Activated naive CD8-positive, alpha-beta T cell treated with anti-CD3 and anti-CD28 coated beads, Interleukin-2, amount 10 ng/mL, durations not matched to agents 7 days and 5 days (primary cell): ENCODE results near the gene ZMYND11. TPM values are rescaled to one million over a fixed set of nuclear protein-coding genes. Genes with fewer than 3 reads are reported as not detected.
"Not testable (repeated sequence)": the region's sequence is repeated elsewhere in the genome, so short reads cannot be mapped to it uniquely, and the experiment has no call there.

Experiments
- ATAC-seq: fragments of 150-1000 bp; cut with Tn5 transposase; one replicate; pipeline ENCODE4 v1.10.0; 2021; ENCODE audit warnings: low read depth, moderate library complexity
- POLR2A ChIA-PET: fragments of 350-600 bp; sonication (Branson Sonifier 250); formaldehyde crosslinking; loops from one replicate; lab custom pipeline; 2021; ENCODE audit warnings: antibody characterized with exemption; lab: Charles Lee
- DNase-seq: peaks from one replicate; pipeline ENCODE4 v3.0.0; 2021
- H3K27ac Mint-ChIP-seq: one replicate; pipeline ENCODE4 v1.8.0; 2022; ENCODE audit warnings: mild to moderate bottlenecking, mixed read lengths
- H3K27me3 Mint-ChIP-seq: one replicate; pipeline ENCODE4 v1.8.0; 2022; ENCODE audit warnings: mild to moderate bottlenecking, moderate library complexity, mixed read lengths
- H3K36me3 Mint-ChIP-seq: one replicate; pipeline ENCODE4 v1.8.0; 2021; ENCODE audit warnings: mild to moderate bottlenecking, mixed read lengths
- H3K4me1 Mint-ChIP-seq: one replicate; pipeline ENCODE4 v1.8.0; 2021; ENCODE audit warnings: mixed read lengths
- H3K4me3 Mint-ChIP-seq: one replicate; pipeline ENCODE4 v1.8.0; 2022; ENCODE audit warnings: mild to moderate bottlenecking, moderate library complexity, mixed read lengths
- H3K9me3 Mint-ChIP-seq: one replicate; pipeline ENCODE4 v1.8.0; 2021; ENCODE audit warnings: mixed read lengths
- total RNA-seq, 2 experiments: library from RNA; stranded (reverse); gene quantifications; one replicate each; pipeline ENCODE4 v1.2.3, GENCODE V29; 2021

ZMYND11 gene
- total RNA-seq, 2 experiments from 2014 or later: 49.9 to 52.8 TPM

- Mint-ChIP-seq H3K27ac (no peak overlapping the region), H3K27me3 (no peaks in the 10 kb centered on the region), H3K4me1 (no peaks in the 10 kb centered on the region), H3K9me3 (no peaks in the 10 kb centered on the region), H3K36me3 (peaks cover 27% of the 10 kb centered on the region), H3K4me3 (no peak overlapping the region)
- POLR2A ChIA-PET: no interaction called here
- no peak for DNase-seq
- ATAC-seq: no peak
Measured at GRCh38 chr10:248307-248706, 113.1 kb downstream of the ZMYND11 start.

GRCh38 chr10:251982-252582 is 116.8 kb downstream of the ZMYND11 start:
- Mint-ChIP-seq H3K4me1 (no peaks in the 10 kb centered on the region), H3K9me3 (no peaks in the 10 kb centered on the region), H3K36me3 (peaks cover 28% of the 10 kb centered on the region), H3K27me3 (no peaks in the 10 kb centered on the region), H3K4me3 (no peak overlapping the region), H3K27ac (no peak overlapping the region)
- POLR2A ChIA-PET: no interaction called here
- DNase-seq: no peak
- ATAC-seq: no peak

GRCh38 chr10:260819-261429 is 125.7 kb downstream of the ZMYND11 start:
- Mint-ChIP-seq H3K4me1 (peaks cover 4% of the 10 kb centered on the region), H3K9me3 (no peaks in the 10 kb centered on the region), H3K27ac (no peak overlapping the region), H3K36me3 (peaks cover 2% of the 10 kb centered on the region), H3K4me3 (no peak overlapping the region), H3K27me3 (no peaks in the 10 kb centered on the region)
- POLR2A ChIA-PET: no interaction called here
- DNase-seq: no peak
- ATAC-seq: no peak

- DNase-seq, POLR2A ChIA-PET: not testable (repeated sequence)
Measured at GRCh38 chr10:264160-265073, 129.2 kb downstream of the ZMYND11 start.

GRCh38 chr10:265074-265440 is 129.8 kb downstream of the ZMYND11 start:
- H3K36me3 Mint-ChIP-seq, H3K27ac Mint-ChIP-seq, H3K27me3 Mint-ChIP-seq, H3K4me3 Mint-ChIP-seq, H3K4me1 Mint-ChIP-seq, ATAC-seq, POLR2A ChIA-PET, H3K9me3 Mint-ChIP-seq, DNase-seq: not testable (repeated sequence)

More at GRCh38 chr10:264160-265073, 129.2 kb downstream of the ZMYND11 start:
- not testable (repeated sequence) for H3K27ac Mint-ChIP-seq, ATAC-seq, H3K9me3 Mint-ChIP-seq, H3K4me3 Mint-ChIP-seq, H3K4me1 Mint-ChIP-seq, H3K36me3 Mint-ChIP-seq, H3K27me3 Mint-ChIP-seq

GRCh38 chr10:265816-266588 is 130.7 kb downstream of the ZMYND11 start:
- DNase-seq, ATAC-seq, H3K4me3 Mint-ChIP-seq, H3K27me3 Mint-ChIP-seq, H3K27ac Mint-ChIP-seq, H3K4me1 Mint-ChIP-seq, POLR2A ChIA-PET, H3K9me3 Mint-ChIP-seq, H3K36me3 Mint-ChIP-seq: not testable (repeated sequence)

- Mint-ChIP-seq H3K27me3 (peaks cover 2% of the 10 kb centered on the region), H3K4me1 (peaks cover 3% of the 10 kb centered on the region), H3K4me3 (no peak overlapping the region), H3K27ac (no peak overlapping the region), H3K9me3 (no peaks in the 10 kb centered on the region), H3K36me3 (no peaks in the 10 kb centered on the region)
- POLR2A ChIA-PET: no interaction called here
- ATAC-seq (no peak), DNase-seq (no peak)
Measured at GRCh38 chr10:266974-267425, 131.7 kb downstream of the ZMYND11 start.

- H3K4me3 Mint-ChIP-seq: no peak overlapping the region
- no peaks in the 10 kb centered on the region for H3K9me3 Mint-ChIP-seq
- no peak for ATAC-seq
- no peak for DNase-seq
- H3K4me1 Mint-ChIP-seq: peaks cover 3% of the 10 kb centered on the region
- H3K36me3 Mint-ChIP-seq: no peaks in the 10 kb centered on the region
- peaks cover 2% of the 10 kb centered on the region for H3K27me3 Mint-ChIP-seq
- POLR2A ChIA-PET: no interaction called here
- no peak overlapping the region for H3K27ac Mint-ChIP-seq
Measured at GRCh38 chr10:267705-268104, 132.4 kb downstream of the ZMYND11 start.

GRCh38 chr10:269440-270074 is 134.3 kb downstream of the ZMYND11 start:
- no peak for ATAC-seq
- H3K9me3 Mint-ChIP-seq: no peaks in the 10 kb centered on the region
- peaks cover 2% of the 10 kb centered on the region for H3K27me3 Mint-ChIP-seq
- no peak overlapping the region for H3K4me3 Mint-ChIP-seq
- no peak overlapping the region for H3K27ac Mint-ChIP-seq
- H3K36me3 Mint-ChIP-seq: no peaks in the 10 kb centered on the region
- peaks cover 3% of the 10 kb centered on the region for H3K4me1 Mint-ChIP-seq
- no peak for DNase-seq
- POLR2A ChIA-PET: interaction anchor here (0.5 kb wide), 1 partner anchor 194 kb away, joined by 4 read pairs; no protein-coding TSS in a partner anchor

GRCh38 chr10:271201-271600 is 135.9 kb downstream of the ZMYND11 start:
- Mint-ChIP-seq H3K4me1 (no peaks in the 10 kb centered on the region), H3K9me3 (no peaks in the 10 kb centered on the region), H3K27ac (no peak overlapping the region), H3K36me3 (no peaks in the 10 kb centered on the region), H3K4me3 (no peak overlapping the region), H3K27me3 (peaks cover 2% of the 10 kb centered on the region)
- no peak for ATAC-seq
- POLR2A ChIA-PET: no interaction called here
- DNase-seq: no peak

- Mint-ChIP-seq H3K27me3 (peaks cover 2% of the 10 kb centered on the region), H3K9me3 (no peaks in the 10 kb centered on the region)
Measured at GRCh38 chr10:271722-272121, 136.5 kb downstream of the ZMYND11 start.

GRCh38 chr10:273088-273487 is 137.8 kb downstream of the ZMYND11 start:
- Mint-ChIP-seq H3K4me3 (no peak overlapping the region), H3K4me1 (no peaks in the 10 kb centered on the region), H3K9me3 (no peaks in the 10 kb centered on the region), H3K27ac (no peak overlapping the region), H3K27me3 (peaks cover 2% of the 10 kb centered on the region), H3K36me3 (no peaks in the 10 kb centered on the region)
- POLR2A ChIA-PET: no interaction called here
- ATAC-seq (no peak), DNase-seq (no peak)

More at GRCh38 chr10:271722-272121, 136.5 kb downstream of the ZMYND11 start:
- ATAC-seq (no peak), DNase-seq (no peak)
- Mint-ChIP-seq H3K36me3 (no peaks in the 10 kb centered on the region), H3K27ac (no peak overlapping the region), H3K4me1 (no peaks in the 10 kb centered on the region), H3K4me3 (no peak overlapping the region)
- POLR2A ChIA-PET: no interaction called here

GRCh38 chr10:274866-275265 is 139.6 kb downstream of the ZMYND11 start:
- POLR2A ChIA-PET: no interaction called here
- no peak for DNase-seq
- Mint-ChIP-seq H3K9me3 (no peaks in the 10 kb centered on the region), H3K4me1 (no peaks in the 10 kb centered on the region), H3K27ac (no peak overlapping the region), H3K4me3 (no peak overlapping the region), H3K36me3 (no peaks in the 10 kb centered on the region), H3K27me3 (no peaks in the 10 kb centered on the region)
- ATAC-seq: no peak
